Subcutaneous adipose tissue (tissue), 4 donors: Measurements from ENCODE around the gene OLR1. TPM values are rescaled to one million over a fixed set of nuclear protein-coding genes. Genes with fewer than 3 reads are reported as not detected.

Experiments
- CTCF ChIP-seq: fragments of 450-650 bp; IDR thresholded peaks from one replicate; pipeline ENCODE4 v1.5.1; 2016; ENCODE audit warnings: low read depth, mild to moderate bottlenecking, control low read depth, antibody characterized with exemption, moderate library complexity
- total RNA-seq, 4 donors: library from RNA; depleted of rRNA; stranded (reverse); fragments of >200 nt; gene quantifications; one replicate each; pipeline ENCODE4 v1.1.0, GENCODE V29; 2016

OLR1 gene
- total RNA-seq, 4 donors from 2014 or later = 0.88 to 8.7 (median 3.3) TPM; not detected in 1

- TF ChIP-seq CTCF = no peak
These were observed 31.9 kb downstream of the OLR1 start for GRCh38 chr12:10140001-10140400.

- TF ChIP-seq CTCF = no peak
These were observed 35.2 kb downstream of the OLR1 start for GRCh38 chr12:10136637-10137205.

GRCh38 chr12:10135126-10135525 is 36.8 kb downstream of the OLR1 start:
- no peak for TF ChIP-seq CTCF

- no peak for TF ChIP-seq CTCF
These were observed 39.0 kb downstream of the OLR1 start for GRCh38 chr12:10132850-10133370.

- no peak for TF ChIP-seq CTCF
These were observed 40.7 kb downstream of the OLR1 start for GRCh38 chr12:10131111-10131690.

- TF ChIP-seq CTCF = no peak
These were observed 41.9 kb downstream of the OLR1 start, which contains the start of gene CLEC7A for GRCh38 chr12:10130042-10130441. Gene CLEC7A, minus strand, starts transcription at chr12:10130199. Its CDS starts 117 bp downstream, at chr12:10130082.

GRCh38 chr12:10128687-10129086 is 43.2 kb downstream of the OLR1 start:
- no peak for TF ChIP-seq CTCF
